ENCODE results near the gene ANO2. TPM values are rescaled to one million over a fixed set of nuclear protein-coding genes. Genes with fewer than 3 reads are reported as not detected.

Gene ANO2
- total RNA-seq, 1 donor from 2014 or later, result 8.7 TPM

GRCh38 chr12:5964913-5965900 is 20.1 kb upstream of the ANO2 start:
- no peak for DNase-seq (ENCODE audit: low spot score)

DNA sequence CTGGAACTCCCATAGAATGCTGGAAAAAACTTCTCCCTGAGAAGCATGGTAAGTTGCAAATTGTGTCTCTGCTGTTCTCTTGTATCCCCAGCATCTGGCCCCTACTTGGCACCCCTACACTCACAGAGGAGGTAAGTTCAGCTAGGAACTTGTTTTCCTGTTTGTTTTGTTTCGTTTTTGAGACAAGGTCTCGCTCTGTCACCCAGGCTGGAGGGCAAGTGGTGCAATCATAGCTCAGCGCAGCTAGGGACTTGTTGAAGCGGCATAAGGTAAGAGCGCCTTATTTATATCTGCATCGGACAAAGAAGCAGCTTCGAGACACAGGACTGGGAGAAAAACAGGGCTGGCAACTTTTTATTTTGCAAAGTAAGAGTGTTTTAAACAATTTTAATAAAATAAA is 18.5 kb upstream of the ANO2 start:
- no peak for DNase-seq (ENCODE audit: low spot score)

GRCh38 chr12:5960783-5961182 is 15.7 kb upstream of the ANO2 start:
- DNase-seq (ENCODE audit: low spot score), result no peak

DNA sequence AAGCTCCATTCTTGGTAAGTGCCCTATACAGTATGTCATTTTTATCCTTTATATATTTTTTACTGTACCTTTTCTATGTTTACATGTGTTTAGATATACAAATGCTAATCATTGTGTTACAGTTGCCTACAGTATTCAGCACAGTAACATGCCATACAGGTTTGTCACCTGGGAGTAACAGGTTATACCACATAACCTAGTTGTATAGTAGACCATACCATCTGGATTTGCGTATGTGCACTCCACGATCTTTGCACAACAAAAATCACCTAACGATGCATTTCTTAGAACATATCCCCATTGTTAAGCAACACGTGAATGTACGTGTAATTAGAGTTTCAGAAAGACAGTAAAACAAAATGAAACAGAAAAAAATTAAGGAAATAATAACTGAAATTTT is 11.9 kb upstream of the ANO2 start:
- DNase-seq (ENCODE audit: low spot score), result no peak

DNA sequence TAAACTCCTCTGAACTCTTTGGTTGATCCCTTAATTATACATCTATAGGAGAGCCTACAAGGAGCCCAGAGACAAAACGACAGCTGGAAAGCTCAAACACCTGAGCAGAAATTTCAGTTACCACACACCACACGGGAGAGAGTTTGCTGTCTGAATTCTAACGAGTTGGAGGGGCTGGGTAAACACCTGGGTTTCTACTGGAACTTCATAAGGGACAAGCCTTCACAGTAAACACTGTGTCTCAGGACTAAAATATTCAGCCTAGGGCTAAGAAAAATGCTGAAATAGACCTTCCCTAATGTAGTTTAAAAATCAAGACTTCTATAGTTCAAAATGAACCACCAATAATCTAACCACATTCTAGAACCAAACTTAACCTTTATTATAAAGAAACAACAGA is 9.6 kb upstream of the ANO2 start:
- DNase-seq (ENCODE audit: low spot score), result no peak

DNA sequence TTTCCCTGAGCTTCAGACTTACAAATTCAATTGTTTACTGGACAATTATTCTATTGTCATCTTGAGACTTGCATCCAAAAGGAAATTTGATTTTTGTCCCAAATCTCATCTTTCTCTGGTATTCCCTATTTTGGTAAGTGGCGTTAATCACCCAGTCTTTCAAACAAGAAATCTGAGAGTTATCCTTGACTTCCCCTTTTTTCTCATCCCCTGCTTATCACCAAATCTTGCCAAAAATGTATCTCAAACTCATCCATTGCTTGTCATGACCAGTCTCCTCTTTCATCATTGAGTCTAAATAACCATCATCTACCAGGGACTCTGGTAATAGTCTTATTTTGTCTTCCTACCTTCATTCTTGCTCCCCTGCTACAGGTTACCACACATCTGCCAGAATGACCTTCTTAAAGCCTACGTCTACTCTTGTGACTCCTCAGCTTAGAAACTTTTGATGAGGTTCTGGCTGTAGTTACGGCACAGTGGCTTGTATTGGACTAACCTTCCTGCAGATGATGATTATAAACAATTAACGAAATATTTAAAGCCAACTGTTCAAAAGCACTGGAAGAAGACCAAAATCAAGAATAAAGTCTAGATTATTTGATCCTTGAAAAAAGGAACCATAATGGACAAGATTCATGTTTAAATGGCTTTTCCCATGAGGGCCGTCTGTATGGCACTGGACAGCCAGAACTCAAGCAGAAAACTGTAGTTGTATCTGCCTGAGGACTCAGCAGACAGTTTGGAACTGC is 9.0 kb upstream of the ANO2 start:
- DNase-seq (ENCODE audit: low spot score), result no peak

DNA sequence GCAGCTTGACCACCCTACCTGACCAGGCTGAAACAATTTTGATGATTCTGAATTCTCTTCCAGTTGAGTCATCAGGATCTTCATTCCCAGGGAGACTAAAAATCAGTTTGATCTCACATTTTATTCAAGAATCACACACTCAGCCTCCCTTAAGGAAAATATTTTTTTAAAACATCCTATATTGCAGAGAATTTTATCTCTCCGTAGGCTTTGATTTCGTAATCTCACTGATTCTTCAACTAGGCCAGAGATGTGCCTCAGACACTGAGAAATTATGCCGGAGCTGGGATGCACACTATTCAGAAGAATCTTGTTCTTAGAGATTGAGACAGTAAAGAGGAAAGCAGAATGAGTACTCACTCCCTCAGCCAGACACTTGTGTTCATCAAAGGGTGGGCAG is 7.0 kb upstream of the ANO2 start:
- DNase-seq (ENCODE audit: low spot score), result peak; percentile 72

DNA sequence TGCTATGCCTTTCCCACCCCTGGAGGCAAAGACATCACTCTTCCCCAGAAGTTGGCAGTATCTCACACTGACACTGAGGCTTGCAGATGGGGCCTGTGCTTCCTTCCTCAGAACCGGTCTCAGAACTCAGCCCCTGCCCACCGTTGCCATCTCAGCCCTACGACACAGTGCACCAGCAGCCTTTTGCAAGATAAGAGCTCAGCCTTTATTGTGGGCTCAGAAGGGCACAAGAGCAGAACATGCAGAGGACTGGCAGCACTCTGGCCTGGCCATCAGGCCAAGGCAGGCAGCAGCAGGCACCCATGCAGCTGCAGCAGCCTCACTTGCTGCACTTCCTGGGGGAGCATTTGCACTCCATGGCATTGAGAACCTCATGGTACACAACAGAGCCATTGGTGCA is 3.6 kb upstream of the ANO2 start:
- DNase-seq (ENCODE audit: low spot score), result no peak

DNA sequence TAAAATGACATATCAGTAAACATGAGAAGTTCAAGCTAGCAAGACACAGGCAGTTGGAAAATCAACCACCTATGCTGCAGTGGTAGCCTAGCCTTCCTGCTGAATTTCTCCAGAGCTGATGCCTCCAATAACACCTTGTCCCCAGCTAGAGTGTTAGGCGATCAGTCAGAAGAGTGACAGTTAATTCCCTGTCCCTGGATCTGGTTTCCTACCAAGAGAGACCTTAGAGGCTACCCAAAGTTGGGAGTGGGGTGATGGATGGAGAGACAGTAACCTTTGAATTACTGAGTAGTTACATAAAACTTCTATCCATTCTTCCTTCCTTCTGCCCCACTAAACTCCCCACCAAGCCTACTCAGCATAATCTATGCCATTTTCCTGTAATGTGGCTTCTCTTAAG is 1.9 kb upstream of the ANO2 start:
- no peak for DNase-seq (ENCODE audit: low spot score)

GRCh38 chr12:5946388-5946787 is 1.3 kb upstream of the ANO2 start:
- DNase-seq (ENCODE audit: low spot score), result no peak

GRCh38 chr12:5944688-5945070 is 380 bp downstream of the ANO2 start:
- peak; percentile 8 for DNase-seq (ENCODE audit: low spot score)

- DNase-seq (ENCODE audit: low spot score), result no peak
Measured at GRCh38 chr12:5944053-5944452, 1.0 kb downstream of the ANO2 start.

GRCh38 chr12:5941907-5942306 is 3.2 kb downstream of the ANO2 start:
- no peak for DNase-seq (ENCODE audit: low spot score)

DNA sequence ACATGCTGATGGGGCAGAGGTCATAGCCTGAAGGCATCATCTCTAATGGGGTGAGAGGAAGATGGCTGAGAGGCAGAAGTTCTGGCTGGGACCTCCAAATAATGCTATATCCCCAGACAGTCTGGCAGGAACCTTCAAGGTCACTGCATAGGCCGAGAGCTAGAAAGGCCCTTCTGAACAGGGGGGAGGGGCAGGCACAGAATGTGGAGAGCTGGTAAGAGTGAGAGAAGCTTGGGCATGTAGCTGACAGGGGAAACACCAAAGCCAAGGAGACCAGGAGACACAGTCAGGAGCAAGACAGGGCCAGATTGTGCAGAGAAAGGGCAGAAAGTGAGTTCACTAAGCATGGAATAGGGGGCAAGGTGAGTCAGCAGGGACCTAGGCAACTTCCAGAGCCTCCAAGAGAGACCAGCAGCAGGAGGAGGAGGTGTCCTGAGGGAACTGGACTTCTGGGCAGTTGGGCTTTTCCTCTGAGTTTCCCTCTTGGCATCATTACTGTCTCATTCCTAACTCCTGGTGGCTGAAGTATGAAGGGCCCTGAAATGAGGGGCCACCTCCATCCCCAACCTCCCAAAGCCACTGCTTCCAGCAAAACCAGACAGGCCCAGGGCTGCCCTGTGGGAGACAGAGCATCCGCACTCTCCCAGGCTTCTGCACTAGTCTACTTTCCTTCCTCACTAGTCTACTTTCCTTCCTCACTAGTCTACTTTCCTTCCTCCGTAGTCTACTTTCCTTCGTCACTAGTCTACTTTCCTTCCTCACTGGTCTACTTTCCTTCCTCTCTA is 17.1 kb downstream of the ANO2 start:
- DNase-seq (ENCODE audit: low spot score), result no peak

DNA sequence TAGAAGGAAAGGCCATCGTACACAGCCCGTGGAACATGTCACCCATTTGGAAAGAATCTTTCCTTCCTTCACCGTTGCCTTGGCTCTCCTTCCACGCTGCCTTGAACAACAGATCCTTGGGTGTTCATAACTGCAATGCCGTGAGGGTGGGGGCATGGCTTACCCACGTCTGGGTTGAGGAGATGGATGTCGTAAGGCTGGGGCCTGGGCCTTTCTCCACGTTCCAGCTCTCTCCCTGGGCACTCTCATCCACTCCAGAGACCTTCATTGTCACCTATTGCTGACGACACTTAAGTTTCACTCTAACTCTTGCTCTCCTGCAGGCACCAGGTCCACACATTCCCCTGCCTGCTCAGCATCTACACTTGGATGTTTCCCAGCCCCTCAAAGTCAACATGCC is 19.4 kb downstream of the ANO2 start:
- DNase-seq (ENCODE audit: low spot score), result no peak

DNA sequence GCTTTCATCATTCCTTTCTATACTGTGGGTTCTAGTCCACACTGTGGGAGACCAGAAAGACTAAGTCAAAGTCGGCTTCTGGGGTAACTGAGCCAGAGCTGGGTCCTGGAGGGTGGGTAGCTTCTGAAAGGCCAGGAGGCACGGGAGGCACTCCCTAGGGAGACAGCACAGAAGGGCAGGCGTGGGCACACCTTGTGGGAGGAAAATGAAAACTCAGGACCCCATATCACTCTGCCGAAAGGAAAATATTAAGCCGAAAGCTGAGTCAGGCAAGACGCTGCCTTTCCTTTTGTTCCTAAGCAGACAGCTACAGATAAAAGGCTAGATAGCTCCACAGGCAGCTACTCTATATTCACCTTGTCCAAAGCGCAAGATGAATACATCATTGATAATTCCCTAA is 20.7 kb downstream of the ANO2 start:
- DNase-seq (ENCODE audit: low spot score), result no peak

GRCh38 chr12:5923751-5924150 is 21.3 kb downstream of the ANO2 start:
- no peak for DNase-seq (ENCODE audit: low spot score)

GRCh38 chr12:5923043-5923605 is 21.9 kb downstream of the ANO2 start:
- no peak for DNase-seq (ENCODE audit: low spot score)

- no peak for DNase-seq (ENCODE audit: low spot score)
Measured at GRCh38 chr12:5921966-5922899, 22.8 kb downstream of the ANO2 start.

All from umbilical cord (tissue), 2 donors.